Renal cortical epithelial cell (primary cell): ENCODE data around the gene MTUS2. TPM values are rescaled to one million over a fixed set of nuclear protein-coding genes. Genes with fewer than 3 reads are reported as not detected.
A peak's percentile ranks its signal among the peaks of the same experiment; 100 is the strongest.

Source experiments
- DNase-seq: peaks from one replicate; pipeline ENCODE4 v3.0.0-alpha.2; 2011; ENCODE audit warnings: low read depth
- total RNA-seq: library from RNA; depleted of rRNA; stranded (reverse); fragments of >200 nt; gene quantifications from 2 replicates; pipeline ENCODE4 v1.2.3, GENCODE V29; 2014

Gene MTUS2
- total RNA-seq, 1 donor from 2014 or later = under 0.01 TPM

DNA sequence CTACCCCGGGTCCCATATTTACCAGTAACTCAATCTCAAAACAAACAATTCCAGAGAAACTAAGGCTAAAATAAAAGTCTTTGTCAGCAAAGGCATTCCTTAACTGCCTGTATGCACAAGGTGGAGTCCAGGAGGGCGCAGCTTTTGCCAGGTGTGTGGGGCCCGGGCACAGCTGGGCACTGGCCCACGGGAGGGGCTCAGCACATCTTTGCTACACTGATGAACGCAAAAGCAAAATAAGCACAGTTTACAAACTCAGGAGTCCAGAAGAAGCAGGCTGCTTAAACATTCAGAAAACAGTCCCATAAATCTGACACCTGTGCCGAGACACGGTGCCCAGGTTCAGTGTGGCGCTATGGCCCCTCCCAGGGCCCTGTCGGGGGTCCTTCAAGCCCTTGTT is 704.5 kb downstream of the MTUS2 start:
- no peak for DNase-seq

DNA sequence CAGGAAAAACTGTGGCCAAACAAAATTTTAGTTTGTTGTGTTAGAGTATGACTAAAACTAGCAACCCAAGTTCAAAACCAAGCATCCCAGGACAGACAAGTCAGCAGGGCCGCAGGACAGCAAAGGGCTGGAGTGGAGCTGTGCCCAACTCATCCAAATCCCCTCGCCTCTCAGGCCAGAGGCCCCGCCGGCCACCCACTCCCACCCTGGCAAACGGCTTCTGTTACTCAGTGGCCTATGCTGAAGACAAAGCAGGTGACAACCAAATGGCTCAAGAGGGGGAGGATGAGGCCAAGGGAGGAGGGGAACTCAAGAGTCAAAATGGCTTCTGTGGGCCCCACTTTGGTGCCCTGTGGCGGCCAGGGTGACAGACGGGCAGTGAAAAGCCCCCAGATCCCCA is 705.6 kb downstream of the MTUS2 start:
- no peak for DNase-seq

DNA sequence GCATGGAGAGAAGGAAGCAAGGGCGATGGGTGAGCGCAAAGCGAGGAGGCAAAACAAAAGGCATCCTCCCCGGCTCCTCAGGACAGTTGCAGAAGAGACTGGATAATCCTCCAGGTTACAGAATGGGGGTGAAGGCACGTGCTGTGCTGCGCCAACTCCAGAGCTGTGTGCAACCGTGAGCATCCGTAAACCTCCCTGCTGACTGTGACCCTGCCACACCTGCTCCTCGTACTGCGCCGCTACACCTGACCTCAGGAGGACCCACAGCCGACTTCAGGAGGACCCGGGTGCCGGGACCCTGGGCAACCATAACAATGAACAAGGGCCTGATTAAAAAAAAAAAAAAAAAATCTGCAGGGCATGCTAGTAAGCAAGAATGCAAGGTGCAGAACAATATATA is 706.6 kb downstream of the MTUS2 start:
- no peak for DNase-seq

DNA sequence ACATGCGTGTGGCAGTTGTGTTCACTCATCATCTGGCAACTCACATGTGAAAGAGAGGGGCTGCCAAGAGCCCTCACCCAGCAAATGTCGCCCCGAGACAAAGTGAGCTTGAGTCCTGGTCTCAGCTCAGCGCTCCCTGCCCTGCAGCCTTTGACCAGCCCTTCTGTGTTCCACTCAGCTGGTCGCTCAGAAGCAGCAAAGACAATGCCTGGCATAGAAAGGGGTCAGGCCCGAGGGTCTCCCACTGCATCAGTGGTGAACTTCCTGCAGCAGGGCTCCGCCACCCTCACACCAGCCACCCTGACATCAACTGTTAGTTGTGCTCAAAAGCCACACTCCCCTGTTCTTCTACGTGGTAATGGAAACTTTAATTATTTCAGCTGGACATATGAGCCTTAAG is 707.4 kb downstream of the MTUS2 start:
- DNase-seq = no peak

DNA sequence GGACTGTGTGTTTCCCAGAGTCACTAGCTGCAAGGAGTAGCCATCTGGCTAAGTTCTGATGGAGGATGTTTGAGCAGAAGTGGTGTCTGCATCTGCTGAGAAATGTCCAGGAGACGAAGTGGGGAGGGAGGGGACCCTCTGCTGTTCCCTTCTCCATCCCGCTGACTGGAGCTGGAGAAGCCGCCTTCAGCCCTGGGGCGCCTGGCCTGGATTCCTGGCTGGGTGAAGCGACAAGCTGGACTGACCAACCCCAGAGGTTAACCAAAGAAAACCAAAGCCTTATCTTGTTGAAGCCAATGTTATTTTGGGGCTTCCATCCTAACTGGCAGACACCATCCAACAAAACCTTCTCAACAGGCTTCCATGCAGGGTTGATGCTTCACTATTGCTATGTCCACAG is 707.8 kb downstream of the MTUS2 start:
- DNase-seq = no peak

DNA sequence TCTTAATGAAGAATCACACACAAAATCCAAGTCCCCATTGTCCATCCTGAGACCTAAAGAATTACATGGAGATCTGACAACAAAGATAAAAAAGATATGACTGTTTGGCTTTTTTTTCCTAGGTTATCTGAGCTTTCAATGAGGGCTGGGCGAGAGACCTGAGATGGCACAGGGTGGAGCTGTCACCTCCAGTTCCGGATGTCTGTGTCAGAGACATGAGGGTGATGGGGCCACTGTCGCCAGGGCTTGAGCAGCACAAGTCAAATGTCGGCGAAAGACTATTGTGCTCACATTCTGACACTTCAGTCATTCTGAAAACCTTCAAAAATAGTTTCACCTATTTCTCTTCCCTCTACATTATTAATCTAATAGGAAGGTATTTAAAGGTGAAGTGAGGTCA is 709.6 kb downstream of the MTUS2 start:
- DNase-seq = no peak

DNA sequence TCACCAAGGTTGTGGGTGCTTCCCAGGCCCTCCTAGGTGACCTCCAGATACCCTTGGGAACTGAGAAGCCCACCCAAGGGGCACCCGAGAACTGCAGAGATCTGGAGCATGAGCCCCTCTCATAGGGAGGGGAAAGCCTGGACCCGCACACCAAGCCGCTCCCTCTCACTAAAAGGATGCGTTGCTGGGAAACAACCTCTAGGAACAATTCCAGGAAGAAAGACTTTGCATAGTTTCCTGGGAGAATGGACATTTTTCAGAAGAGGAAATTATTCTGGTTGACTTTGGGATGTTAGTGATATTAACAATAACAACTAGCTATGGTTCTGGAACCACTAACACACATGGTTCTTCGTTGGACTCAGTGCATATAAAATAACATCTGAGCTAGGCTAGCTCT is 710.8 kb downstream of the MTUS2 start:
- no peak for DNase-seq

DNA sequence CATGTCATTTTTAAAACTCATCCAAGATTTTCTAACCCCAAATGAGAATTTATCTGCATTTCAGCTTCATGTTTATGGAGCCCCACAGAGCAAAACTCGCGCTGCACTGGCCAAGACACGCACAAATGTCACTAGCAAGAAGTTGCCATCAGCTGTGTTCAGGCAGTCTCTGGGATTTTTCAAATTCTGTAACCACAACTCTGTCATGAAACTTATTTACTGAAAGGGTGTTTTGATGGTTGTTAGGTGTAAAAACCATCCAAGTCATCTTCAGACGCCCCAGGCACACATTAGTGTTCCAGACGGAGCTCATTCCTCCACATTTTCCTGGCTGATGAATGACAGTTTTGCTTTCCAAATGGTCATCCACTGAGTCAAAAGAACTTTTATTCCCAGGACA is 712.0 kb downstream of the MTUS2 start:
- no peak for DNase-seq

DNA sequence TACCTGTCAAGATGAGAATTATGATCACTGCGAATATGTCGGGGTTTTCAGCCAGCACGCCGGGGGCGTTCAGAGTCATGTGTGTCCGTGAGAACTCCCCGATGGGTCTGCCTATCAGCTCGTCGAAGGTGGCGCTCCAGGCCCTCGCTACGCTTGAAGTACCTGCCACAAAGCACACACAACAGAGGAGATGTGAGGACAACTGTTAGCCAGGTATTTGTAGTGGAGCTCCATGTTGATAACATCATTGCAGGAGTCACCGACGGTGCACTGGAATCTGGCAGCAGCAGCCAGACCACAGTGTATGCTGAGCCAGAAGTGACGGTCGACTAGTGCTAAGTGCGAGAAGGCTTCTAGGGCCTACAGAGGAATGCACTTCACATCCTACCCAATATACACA is 712.7 kb downstream of the MTUS2 start:
- DNase-seq = no peak

DNA sequence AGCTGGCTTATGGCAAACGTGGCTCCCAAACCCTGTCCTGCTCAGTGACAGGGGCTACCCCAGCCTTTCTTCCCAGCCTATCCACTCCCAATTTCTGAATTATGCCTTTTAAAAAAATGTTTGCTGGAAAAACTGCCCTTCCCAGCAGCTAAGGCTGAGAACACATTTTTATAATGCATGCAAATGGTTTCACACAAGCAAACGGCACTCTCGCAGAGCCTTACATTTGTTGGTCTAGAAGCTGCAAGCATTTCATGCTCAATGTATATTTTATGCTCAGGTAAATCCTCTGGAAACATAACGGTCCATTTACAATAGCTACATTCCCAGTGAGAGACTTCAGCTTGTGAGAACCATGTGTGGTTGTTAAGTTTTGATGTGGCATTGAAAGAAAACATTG is 713.9 kb downstream of the MTUS2 start:
- DNase-seq = no peak

DNA sequence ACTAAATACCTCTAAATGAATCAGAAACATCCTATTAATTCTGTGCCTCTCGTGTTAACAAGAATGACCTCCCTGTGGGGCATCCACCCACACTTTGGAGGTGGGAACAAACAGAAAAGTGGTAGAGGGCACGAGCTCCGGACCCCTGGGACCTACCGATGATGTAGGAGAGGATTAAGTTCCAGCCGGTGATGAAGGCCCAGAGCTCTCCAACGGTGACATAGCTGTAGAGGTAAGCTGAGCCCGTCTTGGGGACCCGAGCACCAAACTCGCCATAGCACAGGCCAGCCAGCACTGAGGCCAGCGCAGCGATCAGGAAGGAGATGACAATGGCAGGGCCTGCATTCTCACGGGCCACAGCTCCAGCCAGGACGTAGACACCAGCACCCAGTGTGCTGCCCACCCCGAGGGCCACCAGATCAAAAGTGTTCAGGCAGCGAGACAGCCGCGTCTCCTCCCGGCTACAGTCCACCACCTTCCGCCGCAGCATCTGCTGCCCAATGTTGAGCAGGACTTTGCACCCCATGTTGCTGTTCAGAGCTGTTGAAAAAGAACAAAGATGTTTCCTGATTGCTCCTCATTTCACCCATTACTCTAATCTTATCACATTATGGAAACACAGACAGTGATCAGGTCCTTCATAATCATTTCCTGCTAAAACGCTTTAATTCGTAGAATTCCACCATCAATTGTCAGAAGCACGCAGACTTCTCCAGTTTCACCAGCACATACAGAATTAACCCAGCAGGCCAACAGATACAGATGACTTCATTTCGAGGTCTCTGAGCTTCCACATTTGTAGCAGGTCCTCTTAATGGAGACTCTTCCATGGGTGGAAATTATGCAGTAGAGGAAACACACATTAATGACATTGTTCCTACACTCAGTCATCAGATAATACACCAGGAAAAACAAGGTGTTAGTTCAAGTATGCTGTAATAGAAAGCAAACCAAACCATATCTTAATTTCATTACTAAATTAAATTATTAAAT is 715.8 kb downstream of the MTUS2 start:
- no peak for DNase-seq

DNA sequence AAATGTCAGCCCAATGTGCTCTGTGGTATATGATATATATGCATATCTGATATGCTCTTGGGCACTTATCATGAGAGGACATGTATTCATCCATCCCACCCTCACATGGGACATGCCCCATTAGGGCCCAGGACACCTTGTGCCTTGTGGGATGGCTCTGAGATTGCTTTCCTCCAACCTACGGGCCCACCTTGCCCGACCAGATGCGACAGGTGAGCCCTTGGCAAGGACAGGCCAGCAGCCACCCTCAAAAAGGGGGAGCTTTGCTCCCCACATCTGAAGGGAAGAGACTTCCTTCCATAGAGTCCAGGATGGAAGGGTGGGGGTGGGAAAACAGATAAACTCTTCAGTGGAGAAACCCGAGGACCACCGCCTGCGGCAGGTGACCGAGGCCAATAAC is 716.7 kb downstream of the MTUS2 start:
- no peak for DNase-seq

DNA sequence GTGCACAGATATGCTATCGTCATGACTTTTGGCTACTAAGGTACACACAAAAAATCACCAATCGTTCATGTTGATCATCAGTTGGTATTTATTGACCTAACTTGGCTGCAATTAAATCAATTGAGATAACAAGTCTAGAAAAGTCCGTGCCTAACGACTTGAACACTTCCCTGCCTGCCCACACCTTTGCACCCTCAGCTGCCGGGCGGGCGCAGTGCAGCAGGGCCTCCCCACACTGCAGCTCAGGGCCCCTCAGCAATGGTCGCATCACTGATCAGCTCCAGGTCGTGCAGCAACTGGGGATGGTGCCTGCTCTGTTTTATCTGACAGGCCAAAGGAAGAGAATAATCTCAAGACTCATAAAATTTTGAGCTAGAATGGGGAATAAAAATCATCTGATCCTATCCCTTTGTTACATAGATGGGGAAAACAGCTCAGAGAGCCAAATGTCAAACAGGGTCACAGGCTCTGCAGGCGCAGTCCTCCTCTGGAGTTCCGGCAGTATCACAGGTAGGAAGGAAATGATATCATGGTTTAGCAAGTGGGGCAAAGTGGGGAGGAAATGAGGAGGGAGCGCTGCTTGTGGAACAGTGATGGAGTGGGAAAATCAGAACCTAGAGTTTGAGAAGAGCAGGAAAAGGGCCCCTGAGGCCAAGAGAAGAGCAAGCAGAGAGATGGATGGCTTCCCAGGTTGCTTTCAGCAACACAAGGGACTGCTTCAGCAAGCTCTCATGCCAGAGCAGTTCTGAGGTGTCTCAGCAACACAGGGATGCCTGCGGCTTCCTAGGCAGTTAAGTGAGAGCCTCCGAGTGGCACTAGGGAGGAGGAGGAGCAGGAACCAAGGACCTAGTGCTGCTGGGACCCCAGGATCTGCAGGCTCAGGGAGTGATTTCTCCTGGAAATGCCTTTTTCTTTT is 717.9 kb downstream of the MTUS2 start:
- DNase-seq = no peak

DNA sequence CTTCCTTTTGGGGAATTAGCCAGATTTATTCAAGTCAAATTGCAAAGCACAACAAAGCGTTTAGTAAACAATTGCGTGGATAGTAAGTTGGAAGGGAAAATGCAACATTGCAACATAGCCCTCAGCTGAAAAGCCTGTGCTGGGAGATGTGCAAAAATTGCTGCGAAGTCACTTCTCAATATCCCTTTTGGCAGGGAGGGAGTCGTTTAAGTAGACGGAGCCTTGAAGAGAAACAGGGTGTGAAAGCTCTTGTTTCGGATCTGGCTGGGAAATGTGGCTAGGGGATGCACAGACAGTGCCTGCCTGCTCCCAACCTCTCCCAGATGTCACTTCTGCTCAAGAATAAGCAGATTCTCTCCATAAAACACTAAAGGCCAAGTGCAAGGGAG is 718.5 kb downstream of the MTUS2 start:
- DNase-seq = no peak

DNA sequence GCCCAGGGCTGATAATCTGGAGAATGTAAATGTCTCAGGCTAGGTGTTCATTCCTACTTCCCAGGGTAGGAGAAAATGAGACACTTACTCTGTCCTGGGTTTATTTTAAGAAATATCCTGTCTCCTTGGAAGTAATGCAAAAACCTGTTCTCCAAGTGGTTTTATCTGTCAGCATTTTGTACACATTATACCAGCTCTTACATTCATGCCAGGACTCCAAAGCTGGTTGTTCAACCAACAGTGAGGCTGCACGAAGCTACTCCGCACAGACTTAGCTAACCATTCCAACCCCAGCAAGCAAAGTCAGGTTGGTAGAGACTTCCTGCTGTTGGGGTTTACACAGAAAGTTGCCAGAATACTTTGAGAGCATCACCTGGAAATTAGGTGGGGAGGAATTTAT is 719.7 kb downstream of the MTUS2 start:
- DNase-seq = no peak

DNA sequence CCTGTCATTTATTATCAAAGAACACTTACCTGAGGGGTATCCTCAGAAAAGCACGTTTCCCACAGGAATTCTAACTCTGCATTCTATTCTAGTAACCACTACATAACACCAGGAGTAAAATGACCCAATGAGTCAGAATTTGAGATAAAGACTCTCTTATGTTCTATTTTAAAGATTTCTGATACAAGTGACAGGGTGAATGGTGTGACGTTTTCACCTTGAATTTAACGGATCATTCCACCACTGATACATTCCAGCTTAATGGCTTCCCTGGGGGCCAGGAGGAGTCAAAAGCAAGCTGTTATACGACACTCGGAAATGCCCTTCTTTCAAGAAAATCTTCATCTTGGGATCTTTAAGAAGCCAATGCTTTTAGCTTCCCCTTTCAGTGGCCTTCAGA is 720.2 kb downstream of the MTUS2 start:
- DNase-seq = no peak

DNA sequence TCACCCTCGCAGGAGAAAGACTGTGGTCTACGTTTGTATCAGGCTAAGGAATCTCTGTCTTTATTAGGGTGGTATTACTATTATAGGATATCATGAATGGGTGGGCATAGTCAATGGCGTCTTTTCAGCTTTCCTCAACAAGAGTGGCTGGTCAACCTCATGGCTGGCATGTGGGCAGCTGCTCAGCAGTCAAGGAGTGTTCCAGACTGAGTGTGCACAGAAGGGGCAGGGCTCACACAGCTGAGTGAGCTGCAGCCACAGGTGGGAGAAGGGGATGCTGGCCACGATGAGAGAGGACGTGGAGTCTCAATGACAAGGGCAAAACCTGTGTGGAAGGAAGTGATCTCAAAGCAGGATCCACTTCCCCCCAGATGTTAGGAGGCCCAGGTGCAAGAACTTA is 720.7 kb downstream of the MTUS2 start:
- no peak for DNase-seq

DNA sequence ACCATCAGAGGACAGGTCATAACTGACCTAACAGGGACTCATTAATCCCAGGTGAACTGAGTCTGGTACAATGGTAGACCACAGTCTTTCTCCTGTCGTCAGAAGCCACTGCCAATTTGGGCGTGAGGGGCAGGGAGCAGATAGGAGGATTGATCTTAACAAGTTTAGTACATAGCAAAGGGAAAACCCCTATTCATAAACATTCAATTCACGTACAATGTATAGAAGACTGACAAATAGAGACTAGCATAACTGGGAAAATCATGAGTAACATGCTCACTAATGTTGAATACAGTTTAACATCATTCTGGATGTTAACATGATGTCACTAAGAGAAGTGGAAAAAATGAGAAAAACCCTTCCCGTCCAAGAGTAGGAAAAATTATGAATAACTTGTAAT is 721.3 kb downstream of the MTUS2 start:
- DNase-seq = no peak

DNA sequence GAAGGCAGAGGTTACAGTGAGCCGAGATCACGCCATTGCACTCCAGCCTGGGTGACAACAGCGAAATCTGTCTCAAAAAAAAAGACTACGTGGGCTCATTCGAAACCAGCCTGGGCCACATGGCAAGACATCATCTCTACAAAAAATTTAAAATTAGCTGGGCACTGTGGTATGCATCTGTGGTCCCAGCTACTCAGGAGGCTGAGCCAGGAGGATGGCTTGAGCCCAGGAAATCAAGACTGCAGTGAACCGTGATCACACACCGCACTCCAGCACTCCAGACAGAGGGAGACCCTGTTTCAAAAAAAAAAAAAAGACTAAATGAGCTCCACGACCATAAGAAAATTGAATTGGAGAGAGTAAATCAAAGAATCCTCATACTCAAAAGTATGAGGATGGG is 722.2 kb downstream of the MTUS2 start:
- DNase-seq = no peak

DNA sequence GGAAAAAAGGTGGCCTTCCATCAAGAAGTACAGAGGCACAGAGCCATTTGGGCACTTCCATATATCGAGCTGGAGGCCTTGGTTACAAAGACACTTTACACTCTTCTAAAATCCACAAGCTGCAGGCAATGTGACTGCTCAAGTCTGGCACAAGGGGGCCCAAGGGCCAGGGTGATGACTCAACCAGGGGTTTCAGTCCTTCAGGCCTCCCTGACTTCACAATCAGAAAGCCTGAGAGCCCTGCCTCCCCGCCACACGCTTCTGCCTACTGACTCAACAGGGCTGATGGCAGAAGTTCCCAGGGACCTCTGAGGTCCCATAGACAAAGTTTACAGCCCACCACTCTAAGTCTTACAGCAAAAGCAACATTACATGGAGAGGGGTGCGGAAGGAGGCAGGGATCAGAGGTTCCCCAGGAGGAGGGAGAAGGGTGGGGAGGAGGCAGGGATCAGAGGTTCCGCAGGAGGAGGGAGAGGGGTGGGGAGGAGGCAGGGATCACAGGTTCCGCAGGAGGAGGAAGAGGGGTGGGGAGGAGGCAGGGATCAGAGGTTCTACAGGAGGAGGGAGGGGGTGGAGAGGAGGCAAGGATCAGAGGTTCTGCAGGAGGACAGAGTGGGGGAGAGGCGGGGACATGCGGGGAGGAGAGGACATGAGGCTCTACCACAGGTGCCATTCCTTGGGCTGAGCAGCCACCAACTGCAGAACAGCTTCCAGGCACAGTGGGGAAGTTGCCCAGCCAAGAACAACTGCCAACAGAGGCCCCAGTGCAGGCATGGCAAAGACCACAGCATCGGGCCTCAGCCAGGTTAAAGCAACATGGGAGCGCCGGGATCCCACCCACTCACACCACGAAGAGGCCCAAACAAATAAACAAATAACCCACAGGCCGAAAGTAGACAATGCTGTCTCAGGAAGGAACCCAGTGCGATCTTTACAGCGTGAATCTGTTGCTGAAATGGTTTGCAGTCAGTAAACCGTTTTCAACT is 723.4 kb downstream of the MTUS2 start:
- peak; percentile 64 for DNase-seq

DNA sequence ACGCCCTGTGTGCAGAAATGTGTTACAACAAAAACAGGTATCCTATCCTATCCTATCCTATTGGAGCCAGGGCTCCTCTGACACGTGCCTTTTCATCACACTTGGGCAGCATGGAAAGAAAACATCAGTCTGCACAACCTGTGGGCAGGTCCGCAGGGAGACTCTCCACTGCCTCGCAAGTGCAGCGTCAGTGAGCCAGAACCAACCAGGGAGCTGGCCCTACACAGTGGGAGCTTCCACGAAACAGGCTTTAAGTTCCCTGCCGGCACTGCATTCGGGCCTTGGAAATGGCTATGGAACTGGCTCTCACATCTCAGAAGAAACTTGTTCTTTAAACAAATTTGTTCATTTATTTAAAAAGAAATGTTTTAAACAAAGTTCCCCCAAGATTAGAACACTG is 725.8 kb downstream of the MTUS2 start:
- no peak for DNase-seq

DNA sequence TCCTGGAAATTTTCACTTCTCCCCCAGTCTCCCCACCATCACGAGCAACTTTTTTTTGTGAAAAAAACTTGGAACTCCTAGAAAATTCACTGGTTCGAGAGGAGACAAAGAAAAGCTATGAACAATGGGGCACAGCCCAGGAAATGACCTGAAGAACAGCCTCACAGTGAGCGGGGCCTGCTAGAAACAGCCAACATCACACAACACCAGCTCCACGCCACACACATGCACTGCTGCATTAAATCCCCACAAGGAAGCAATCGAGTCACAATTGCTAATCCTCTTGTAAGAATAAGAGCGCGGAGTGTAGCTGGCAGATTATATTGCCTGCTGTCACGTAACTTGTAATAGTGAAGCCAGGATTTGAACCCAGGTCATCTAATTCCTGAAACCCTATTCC is 726.5 kb downstream of the MTUS2 start:
- no peak for DNase-seq
